ENCODE results near the gene PTPRM.

PTPRM gene

GRCh38 chr18:8197499-8197898 lies 630.4 kb downstream of the PTPRM start:
- no peak overlapping the region for H3K4me2 ChIP-seq (ENCODE audit: low read depth, low read length)
- H3F3A ChIP-seq (ENCODE audit: insufficient read depth, low read length): no peaks in the 10 kb centered on the region
- H3K36me3 ChIP-seq (replicated peaks; ENCODE audit: insufficient read depth, low read length): no peaks in the 10 kb centered on the region
- DNase-seq: no peak
- no peak overlapping the region for H3K4me3 ChIP-seq (ENCODE audit: low read length)
- H3K27me3 ChIP-seq (replicated peaks; ENCODE audit: insufficient read depth, low read length): no peaks in the 10 kb centered on the region
- no peak for TF ChIP-seq EZH2phosphoT487 (IDR thresholded peaks at IDR 0.05; ENCODE audit: low read length)
- TF ChIP-seq EZH2 (optimal IDR thresholded peaks at IDR 0.05; ENCODE audit: low read depth, low read length): no peak
- TF ChIP-seq CTCF (IDR thresholded peaks at IDR 0.05; ENCODE audit: low read length): no peak
- H3K9ac ChIP-seq (ENCODE audit: low read length): no peak overlapping the region
- no peaks in the 10 kb centered on the region for H3K9me2 ChIP-seq (replicated peaks; ENCODE audit: insufficient read depth, low read length)
- no peaks in the 10 kb centered on the region for H3K79me2 ChIP-seq (ENCODE audit: low read length)
- no peak overlapping the region for H3K27ac ChIP-seq (ENCODE audit: low read length)
- H3K4me1 ChIP-seq (ENCODE audit: low read length): no peaks in the 10 kb centered on the region
- no peaks in the 10 kb centered on the region for H3K9me3 ChIP-seq (replicated peaks; ENCODE audit: insufficient read depth, low read length)
- no peaks in the 10 kb centered on the region for H4K20me1 ChIP-seq (ENCODE audit: insufficient read depth, low read length)
- H2AFZ ChIP-seq (ENCODE audit: low read length): no peak overlapping the region

- DNase-seq: no peak
- Histone ChIP-seq H3K4me1 (ENCODE audit: low read length) (no peaks in the 10 kb centered on the region), H3K27ac (ENCODE audit: low read length) (no peak overlapping the region), H3K27me3 (replicated peaks; ENCODE audit: insufficient read depth, low read length) (no peaks in the 10 kb centered on the region), H3K9me3 (replicated peaks; ENCODE audit: insufficient read depth, low read length) (no peaks in the 10 kb centered on the region), H3K4me3 (ENCODE audit: low read length) (no peak overlapping the region), H3K9me2 (replicated peaks; ENCODE audit: insufficient read depth, low read length) (no peaks in the 10 kb centered on the region), H3F3A (ENCODE audit: insufficient read depth, low read length) (no peaks in the 10 kb centered on the region), H3K9ac (ENCODE audit: low read length) (no peak overlapping the region), H4K20me1 (ENCODE audit: insufficient read depth, low read length) (no peaks in the 10 kb centered on the region), H3K36me3 (replicated peaks; ENCODE audit: insufficient read depth, low read length) (no peaks in the 10 kb centered on the region), H2AFZ (ENCODE audit: low read length) (no peak overlapping the region), H3K79me2 (ENCODE audit: low read length) (no peaks in the 10 kb centered on the region), H3K4me2 (ENCODE audit: low read depth, low read length) (no peak overlapping the region)
- no peak for TF ChIP-seq EZH2 (optimal IDR thresholded peaks at IDR 0.05; ENCODE audit: low read depth, low read length)
- no peak for TF ChIP-seq CTCF (IDR thresholded peaks at IDR 0.05; ENCODE audit: low read length)
- TF ChIP-seq EZH2phosphoT487 (IDR thresholded peaks at IDR 0.05; ENCODE audit: low read length): no peak
Observed at GRCh38 chr18:8207996-8208395, 640.9 kb downstream of the PTPRM start.

- Histone ChIP-seq H3K9me2 (replicated peaks; ENCODE audit: insufficient read depth, low read length) (no peaks in the 10 kb centered on the region), H3K9me3 (replicated peaks; ENCODE audit: insufficient read depth, low read length) (no peaks in the 10 kb centered on the region), H4K20me1 (ENCODE audit: insufficient read depth, low read length) (no peaks in the 10 kb centered on the region), H3K27ac (ENCODE audit: low read length) (no peak overlapping the region), H3K79me2 (ENCODE audit: low read length) (no peaks in the 10 kb centered on the region), H3F3A (ENCODE audit: insufficient read depth, low read length) (no peaks in the 10 kb centered on the region), H3K4me2 (ENCODE audit: low read depth, low read length) (no peak overlapping the region), H3K4me1 (ENCODE audit: low read length) (no peaks in the 10 kb centered on the region), H3K4me3 (ENCODE audit: low read length) (no peak overlapping the region), H3K27me3 (replicated peaks; ENCODE audit: insufficient read depth, low read length) (no peaks in the 10 kb centered on the region), H2AFZ (ENCODE audit: low read length) (no peak overlapping the region), H3K9ac (ENCODE audit: low read length) (no peak overlapping the region), H3K36me3 (replicated peaks; ENCODE audit: insufficient read depth, low read length) (no peaks in the 10 kb centered on the region)
- TF ChIP-seq EZH2phosphoT487 (IDR thresholded peaks at IDR 0.05; ENCODE audit: low read length): no peak
- no peak for TF ChIP-seq CTCF (IDR thresholded peaks at IDR 0.05; ENCODE audit: low read length)
- no peak for TF ChIP-seq EZH2 (optimal IDR thresholded peaks at IDR 0.05; ENCODE audit: low read depth, low read length)
- no peak for DNase-seq
Observed at GRCh38 chr18:8208716-8209115, 641.6 kb downstream of the PTPRM start.
